Stimulated activated CD8-positive, alpha-beta memory T cell treated with anti-CD3 and anti-CD28 coated beads, Interleukin-12 subunit alpha, Interleukin-12 subunit beta, amount 100 ng/mL, for 24 hours (primary cell): ENCODE measurements around the gene IQSEC1.

Source experiments
- DNase-seq: peaks from one replicate; pipeline ENCODE4 v3.0.0-alpha.2; 2020; ENCODE audit errors: extremely low read depth

IQSEC1 gene

DNA sequence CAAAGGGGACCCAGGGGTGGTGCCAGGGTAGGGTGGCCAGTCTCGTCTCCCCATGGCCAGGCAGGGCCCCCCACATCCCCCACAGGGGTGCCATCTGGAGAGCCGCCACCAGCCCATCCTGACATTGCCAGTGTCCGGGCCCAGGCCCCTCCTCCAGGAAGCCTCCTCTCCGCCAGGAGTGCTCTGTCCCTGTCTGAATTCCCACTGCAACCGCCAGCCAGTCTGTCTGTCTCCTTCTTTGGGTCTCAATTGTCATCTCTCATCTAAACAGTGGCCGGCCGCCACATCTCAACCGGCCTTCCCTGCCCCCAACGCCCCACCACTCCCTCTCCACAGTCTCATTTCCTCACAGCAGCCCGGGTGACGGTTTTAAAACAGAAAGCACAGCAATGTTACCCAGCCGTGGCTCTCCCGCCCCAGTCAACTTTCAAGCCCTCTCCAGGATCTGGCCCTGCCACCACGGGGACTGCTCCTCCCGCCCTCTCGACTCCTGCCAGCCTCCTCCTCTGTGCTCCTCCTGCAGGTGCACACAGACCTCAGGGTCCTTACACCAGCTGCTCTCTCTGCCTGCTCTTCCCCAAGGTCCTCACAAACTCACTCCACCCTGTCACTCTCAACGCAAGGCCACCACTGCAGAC, 57.0 kb downstream of the IQSEC1 start:
- no peak for DNase-seq

DNA sequence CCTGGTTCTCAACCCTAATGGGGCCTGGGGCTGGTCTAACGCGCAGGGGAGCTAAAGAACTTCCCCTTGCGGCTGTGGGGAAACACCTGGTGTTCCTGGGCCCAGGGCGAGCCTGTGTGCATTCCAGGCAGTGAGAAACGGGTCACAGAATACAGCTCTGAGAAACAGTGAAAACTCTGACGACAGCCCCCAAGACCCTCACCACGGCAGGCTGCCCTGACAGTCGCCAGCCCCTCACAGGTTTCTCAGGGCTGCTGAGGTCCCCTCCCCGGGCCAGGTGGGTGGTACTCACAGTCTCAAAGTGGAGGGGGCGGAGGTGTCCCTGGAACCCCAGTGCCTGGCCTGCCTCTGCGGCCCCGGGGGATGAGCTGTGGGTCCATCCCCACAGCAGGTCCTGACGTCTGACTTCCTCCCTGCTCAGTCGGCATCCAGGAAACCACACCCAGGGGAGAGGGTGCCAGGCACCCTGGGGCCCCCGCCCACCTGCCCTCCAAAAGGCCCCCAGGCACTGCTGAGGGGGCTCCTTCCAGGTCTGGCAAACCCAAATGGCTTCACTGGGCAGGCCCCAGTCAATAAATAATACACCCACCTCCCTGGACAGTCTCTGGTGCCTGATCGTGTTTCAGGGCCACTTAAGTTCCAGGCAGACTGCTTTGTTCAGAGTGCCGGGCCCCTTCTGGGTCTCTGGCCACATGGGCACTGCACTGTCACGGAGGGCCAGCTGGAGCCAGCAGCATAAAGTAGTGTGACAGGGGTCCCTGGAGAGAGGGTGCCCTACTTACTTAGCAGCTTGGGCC, 57.7 kb downstream of the IQSEC1 start:
- DNase-seq: no peak

DNA sequence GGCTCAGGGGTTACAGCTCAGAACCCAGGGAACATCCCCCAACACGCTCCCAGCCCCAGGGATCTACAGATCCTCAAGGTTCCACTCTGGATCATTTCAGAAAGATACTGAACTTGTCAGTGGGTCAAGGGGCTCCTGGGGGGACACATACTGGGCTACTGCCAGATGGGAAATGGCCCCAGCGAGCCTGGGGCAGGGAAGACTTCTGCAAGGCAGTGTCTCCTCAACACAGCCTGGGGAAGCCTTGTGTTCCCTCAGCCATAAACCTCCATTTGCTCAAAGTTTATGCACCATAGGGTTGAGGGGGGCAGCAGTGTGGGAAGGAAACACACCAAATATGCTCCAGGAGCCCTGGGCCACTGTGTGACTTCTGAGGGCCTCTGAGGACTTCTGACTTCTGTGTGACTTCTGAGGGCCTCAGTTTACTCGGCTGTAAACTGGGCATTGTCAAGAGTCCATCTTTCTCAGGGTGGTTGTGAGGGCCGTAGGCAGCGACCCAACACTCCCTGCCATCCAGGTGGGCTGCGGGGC, 58.4 kb downstream of the IQSEC1 start:
- DNase-seq: no peak

DNA sequence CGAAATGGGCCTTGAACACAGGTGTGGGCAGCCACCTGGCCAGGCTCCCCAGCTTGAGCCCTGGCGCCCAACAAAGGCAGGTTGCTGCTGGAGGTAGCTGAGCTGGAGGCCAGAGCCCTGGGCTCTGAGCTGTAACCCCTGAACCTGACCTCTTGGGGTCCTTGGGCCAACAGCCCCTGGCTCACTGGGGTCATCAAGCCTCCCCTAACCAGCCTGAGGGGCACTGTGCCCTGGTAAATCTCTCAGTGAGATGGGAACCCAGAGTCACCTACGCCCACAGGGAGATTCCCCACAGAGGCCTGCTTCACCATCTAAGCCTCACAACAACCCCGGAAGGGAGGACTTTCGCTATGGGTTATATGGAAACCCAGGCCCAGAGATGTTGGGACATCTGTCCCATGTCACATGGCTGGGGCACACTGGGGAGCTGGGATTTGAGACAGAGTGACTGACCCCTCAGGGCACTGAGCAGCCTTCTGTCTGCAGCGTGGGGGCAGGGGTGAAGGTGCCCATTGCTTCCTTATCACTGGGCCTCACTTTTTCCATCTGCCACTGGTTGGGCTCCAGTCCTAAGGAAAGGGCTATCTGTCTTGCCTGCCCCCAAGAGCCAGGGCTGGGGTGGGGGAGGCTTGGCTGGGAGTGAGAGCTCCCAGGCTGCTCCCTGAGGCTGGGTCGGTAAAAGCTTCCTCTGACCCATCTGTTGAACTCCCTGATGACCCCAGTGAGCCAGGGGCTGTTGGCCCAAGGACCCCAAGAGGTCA, 59.1 kb downstream of the IQSEC1 start:
- DNase-seq: no peak

DNA sequence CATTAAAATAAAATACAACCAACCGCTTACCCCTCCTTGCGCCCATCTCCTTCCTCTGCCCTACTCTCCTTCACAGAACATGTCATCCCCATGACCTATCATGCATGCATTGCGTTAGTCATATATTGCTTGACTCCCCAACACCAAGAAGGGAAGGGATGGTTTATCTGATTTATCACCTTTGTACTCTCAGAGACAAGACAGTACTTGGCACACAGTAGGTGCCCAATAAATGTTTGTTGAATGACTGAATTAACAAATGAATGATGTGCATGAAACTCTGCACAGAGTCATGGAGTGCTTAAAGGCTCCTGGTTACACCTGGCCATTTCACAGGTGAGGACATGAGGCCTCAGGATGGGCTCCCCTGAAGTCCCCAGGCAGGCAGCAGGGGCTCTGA, 59.7 kb downstream of the IQSEC1 start:
- no peak for DNase-seq

DNA sequence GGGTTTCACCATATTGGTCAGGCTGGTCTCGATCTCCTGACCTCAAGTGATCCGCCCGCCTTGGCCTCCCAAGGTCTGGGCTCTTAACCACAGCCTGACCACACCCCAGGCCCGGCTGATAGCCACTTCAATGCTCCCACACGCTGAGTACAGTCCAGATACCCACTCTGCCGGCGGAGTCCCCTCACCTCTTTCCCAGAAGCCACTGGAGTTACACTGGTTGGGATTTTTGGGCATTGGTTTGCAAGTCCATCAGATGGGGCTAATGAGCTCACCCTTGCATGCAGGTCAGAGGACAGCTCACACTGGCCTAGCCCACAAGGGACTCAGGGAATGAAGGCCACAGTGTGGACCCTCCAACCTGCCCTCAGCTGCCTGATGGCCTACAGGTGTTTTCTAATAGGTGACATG, 60.1 kb downstream of the IQSEC1 start:
- DNase-seq: no peak

DNA sequence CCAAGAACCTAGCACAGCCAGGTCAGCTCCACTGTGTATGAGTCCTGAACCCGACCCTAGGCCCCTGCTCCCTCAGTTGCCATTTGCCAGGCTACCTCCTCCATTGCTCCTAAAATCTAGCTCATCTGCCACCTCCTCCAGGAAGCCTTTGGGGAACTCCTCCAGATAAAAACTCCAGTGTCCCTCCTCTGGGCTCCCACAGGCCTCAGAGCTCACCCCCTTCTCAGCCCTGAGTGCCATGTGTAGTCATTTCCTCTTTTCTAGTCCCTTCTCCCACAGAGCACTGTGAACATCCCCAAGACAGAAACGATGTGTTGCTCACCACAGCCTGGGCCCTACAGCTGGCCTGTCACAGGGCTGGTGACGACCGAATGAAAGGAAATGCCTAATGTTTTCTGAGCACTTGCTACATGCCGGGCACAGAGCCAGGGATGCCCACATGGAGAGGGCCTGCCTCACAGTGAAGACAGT, 61.0 kb downstream of the IQSEC1 start:
- DNase-seq: no peak

DNA sequence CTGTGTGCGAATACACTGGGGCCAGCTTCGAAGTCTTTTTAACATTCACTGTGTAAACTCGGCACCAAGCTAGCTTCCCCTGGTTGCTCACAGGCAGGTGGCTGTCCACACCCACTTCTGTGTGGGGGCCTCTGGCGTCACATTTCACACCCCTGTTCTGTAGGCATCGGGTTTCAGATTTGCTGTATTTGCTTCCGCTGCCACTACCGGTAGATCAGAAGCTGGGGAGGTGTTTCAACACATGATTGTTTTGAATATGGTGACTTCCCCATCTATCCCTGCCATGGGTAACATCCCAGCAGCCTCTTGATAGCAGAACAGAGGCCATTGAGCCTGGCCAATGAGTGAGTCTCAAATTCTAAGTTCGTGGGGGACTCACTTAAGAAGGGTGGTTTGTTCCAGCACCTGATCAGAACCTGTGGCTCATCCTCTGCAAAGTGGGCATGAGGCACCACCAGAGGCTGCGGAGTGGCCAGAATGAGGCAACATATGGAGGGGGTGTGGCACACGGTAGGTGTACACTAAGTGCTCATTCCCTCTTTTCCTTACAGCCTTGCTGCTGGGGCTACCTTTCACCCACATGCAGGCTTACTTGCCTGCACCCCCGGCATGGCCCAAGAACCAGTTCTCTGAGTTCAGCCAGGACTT, 61.5 kb downstream of the IQSEC1 start:
- DNase-seq: peak; percentile 57

DNA sequence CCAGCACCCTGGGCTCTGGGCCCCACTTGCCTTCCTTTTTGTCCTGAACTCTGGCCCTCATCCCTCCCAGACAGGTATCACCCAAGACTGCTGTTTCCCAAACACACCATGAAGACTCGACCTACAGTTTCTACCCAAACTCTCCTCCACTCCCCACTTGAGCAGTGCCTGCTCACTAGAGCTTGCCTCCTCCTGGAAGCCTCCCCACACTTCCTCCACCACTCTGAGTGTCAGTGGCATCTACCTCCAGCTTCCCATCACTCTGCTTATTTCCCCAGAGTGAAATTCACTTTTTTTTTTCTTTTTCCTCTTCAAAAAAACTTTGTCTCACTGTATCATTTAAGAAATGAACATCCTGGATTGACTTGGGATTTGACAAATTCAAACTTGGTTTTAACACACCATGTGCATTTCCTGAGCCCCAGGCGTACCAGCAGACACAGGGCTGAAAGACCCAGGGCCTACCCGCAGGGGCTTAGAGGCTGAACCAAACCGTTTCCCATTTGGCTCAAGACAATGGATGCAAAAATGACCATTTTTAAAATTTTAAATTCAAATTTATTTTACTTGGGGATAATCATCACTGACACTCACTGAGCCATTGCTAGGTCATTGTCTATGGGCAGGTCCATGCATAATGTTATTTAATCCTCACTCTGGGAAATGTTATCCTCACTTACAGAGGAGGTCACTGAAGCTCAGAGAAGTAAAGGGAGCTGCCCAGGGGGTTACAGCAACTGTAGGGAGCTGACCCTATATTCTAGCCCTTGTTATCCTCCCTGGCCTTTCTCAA, 62.3 kb downstream of the IQSEC1 start:
- DNase-seq: no peak

DNA sequence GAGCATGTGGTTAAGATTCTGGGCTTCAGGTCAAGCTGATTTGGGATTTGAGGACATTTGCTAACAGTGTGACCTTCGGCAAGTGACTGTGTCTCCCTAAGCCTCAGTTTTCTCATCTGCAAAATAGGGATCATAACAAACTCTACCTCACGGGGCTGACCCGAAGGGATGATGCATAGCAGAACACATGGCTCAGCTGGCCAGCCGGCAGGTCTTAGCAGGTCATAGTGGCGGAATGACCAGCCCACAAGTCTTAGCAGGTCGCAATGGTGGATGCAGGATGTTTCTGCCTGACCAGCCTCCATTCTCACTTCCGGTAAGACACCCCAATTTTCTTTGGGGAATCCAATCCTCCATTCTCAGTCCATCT, 63.3 kb downstream of the IQSEC1 start:
- DNase-seq: no peak

DNA sequence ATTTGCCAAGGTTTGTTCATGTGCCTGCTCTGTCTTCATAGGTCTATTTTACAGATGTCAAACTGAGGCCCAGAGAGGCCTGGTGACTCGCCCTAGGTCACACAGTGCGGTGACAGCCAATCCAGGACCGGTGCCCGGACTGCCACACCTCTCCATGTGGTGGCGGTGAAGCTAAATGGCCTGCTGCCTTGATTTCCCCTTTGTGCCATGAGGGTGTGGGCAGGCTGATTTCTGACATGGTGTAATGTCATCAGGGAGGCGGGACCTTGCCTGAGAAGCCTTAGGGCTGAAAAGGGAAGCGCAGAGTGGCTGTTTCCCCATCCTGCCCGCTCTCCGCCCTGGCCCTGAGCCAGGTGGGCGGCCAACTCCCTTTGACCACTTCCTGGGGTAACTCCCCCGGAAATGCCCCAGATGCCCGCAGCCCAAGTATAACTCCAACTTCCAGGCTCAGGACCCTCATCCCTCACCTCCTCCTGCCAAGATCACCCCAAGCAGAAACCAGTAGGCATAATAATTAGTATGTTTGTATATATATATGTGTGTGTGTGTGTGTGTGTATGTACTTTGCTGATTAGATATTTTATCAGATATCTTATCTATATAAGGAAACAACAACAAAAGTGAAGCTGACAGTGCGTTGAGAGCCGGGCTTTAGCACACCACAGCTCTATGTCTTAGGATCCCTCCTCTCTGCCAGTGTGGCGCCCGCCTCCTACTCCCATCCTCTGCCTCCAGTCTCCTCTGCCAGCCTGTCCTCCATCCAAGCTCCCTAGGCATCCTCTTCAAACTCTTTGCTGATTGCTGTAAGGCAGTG, 63.9 kb downstream of the IQSEC1 start:
- no peak for DNase-seq

DNA sequence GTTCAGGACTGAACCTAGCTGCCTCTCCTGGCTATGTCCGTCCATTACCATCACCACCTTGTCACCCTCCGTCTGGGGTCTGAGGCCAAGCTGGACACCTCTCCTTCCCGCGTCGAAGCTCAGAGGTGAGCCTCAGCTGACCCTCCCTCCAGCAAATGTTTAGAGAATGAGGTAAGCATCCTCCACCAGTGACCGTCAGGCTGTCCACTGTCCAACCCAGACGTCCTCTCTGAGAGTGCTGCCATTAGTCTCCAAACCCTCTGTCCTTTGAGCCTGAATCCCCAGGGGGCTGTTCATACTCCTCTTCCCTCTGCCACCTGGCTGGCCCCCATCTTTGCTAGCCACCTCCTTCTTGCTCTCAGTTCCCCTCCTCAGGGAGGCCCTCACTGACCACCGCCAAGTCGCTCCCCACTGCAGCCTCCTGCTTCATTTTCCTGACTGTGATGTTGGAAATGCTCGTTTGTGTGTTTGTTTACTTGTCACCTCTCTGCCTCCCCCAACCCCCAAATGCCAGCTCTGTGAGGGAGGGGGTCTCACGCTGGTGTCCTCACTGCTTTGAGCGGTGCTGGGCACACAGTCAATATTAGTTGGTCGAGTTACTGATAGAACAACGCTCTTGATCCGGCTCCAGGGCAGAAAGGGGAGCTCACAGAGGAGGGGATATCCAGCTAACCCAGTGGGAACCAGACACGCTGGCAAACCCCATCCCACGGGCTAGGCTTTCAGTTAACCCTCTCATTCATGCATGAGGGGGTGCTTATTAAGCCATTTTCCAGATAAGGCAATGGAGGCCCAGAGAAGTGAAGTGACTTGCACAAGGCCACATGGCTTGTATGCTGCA, 64.9 kb downstream of the IQSEC1 start:
- DNase-seq: no peak

DNA sequence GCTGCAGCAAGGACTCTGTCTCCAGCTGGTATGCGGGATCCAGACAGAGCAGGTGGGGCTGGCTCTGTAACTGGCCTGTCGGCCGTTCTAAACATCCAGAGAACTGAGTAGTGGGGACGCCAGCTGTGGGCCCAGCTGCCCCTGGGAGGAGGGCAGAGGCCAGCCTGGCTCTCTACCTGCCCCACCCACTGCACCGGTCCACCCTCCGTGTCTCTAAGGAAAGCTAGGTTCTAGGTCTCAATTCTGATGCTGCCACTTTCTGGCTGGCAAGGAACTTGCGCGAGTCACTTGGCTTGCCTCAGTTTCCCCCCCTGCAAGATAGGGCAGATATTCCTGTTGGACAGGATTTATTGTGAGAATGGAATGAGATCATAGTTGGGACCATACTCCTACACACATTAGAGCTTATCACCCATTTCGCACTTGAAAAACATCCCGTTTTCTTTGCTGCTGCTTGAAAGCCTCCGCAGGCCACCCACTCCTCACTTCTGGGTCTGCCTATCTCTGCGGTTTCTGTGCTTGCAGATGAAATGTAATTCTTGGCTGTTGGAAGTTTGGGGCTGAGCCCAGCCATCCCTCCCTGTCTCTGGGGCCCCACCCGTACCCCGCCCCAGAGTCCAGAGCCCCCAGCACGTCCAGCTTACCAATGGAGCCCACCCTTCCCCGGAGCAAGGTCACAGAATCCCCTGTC, 65.8 kb downstream of the IQSEC1 start:
- DNase-seq: no peak

DNA sequence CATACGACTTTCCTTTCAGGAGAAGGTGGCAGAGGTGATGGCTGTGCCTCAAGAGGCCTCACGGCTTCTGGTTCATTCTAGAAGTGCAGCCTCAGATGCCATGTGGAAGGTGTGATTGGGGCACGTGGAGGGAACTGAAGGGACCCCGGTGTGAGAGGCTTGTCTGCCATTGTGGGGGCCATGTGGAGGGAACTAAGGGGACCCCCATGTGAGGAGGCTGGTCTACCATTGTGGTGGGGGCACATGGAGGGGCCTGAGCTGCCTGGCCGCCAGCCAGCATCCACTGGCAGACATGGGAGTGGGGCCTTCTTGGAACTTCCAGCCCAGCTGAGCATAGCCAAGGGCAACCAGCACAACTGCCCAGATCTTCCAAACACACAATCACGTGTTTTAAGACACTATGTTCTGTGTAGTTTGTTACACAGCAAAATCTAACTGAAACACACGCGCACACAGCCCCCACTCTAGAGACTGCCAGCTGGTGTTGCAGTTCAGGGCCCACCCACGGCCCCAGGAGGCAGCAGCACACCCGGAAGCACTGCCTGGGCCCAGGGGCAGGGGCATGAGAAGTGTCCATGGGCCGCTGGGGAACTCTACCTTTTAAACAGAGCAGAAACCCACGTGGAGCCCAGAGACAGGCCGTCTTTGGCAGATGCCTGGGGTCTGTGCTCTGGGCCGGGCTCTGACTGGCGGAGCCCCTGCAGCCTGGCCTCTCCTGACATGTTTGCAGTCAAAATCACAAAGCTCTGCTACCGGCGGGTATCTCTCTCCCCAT, 66.8 kb downstream of the IQSEC1 start:
- no peak for DNase-seq

DNA sequence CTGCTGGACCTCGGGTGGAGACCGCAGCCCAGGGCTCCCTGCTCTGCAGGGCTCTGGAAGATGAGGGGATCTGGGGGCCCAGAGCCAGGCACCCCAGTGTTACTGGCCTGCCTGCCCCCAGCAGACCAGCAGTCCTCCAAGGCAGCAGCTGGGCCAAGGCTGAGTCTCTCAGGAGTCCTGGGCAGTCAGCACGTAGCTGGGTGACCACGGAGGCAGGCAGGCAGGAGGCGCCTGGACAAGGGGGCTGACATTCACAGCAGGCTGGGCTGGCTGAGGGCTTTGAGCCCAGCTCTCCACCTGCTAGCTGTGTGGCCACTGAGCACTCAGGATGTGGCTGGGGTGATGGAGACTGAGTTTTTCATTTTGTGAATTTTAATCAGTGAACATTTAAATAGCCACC, 67.9 kb downstream of the IQSEC1 start:
- no peak for DNase-seq

DNA sequence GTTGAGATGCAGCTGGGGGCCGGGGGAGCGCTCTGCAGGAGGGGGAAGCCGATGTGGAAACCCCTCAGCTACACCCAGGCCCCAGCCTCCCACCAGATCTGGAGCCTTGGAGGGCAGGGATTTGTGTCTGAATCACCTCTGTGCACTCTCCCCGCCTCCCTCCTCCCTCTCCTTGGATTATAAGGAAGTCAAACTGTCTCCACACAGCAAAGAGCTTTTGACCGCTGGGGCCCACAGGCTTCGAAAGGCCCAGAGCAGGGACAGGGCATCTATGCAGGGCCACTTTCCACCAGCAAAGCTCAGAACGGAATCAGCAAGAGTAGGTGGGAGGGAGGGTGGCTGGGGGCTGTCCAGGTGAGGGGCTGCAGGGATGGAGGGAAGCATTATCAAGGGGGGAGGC, 68.9 kb downstream of the IQSEC1 start:
- DNase-seq: no peak

DNA sequence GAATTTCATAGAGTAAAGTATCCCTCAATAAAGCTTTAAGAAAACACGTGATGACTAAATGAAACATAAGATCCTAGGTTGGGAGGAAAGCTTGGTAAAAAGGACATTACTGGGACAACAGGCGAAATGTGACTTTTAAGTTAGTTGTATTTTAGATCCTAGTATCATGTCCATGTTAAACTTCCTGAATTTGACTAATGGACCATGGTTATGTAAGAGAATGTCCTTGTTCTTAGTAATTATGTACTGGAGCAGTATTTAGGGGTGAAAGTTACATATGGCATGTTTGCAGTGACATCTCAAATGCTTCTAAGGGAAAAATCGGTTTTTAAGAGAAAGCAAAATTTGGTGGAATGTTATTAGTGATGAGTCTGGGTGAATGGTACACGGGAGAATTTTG, 69.6 kb downstream of the IQSEC1 start:
- no peak for DNase-seq
